Progenitor cell of endocrine pancreas (in vitro differentiated cells): Measurements from ENCODE around the gene GTSE1. TPM values are rescaled to one million over a fixed set of nuclear protein-coding genes. Genes with fewer than 3 reads are reported as not detected.

Source experiments
- DNase-seq: peaks from one replicate; pipeline ENCODE4 v3.0.0; 2021; ENCODE audit warnings: low spot score; ENCODE audit not compliant: unreplicated experiment
- H3K27ac Mint-ChIP-seq: 2 replicates; pipeline ENCODE4 v1.8.0; 2021; ENCODE audit warnings: mild to moderate bottlenecking, moderate library complexity, mixed read lengths
- H3K27me3 Mint-ChIP-seq: 2 replicates; pipeline ENCODE4 v1.8.0; 2021; ENCODE audit warnings: mixed read lengths
- H3K36me3 Mint-ChIP-seq: 2 replicates; pipeline ENCODE4 v1.8.0; 2022; ENCODE audit warnings: mixed read lengths; ENCODE audit not compliant: insufficient read depth
- H3K4me1 Mint-ChIP-seq: 2 replicates; pipeline ENCODE4 v1.8.0; 2021; ENCODE audit warnings: low read depth, mixed read lengths
- H3K4me3 Mint-ChIP-seq: 2 replicates; pipeline ENCODE4 v1.8.0; 2021; ENCODE audit warnings: low read depth, mild to moderate bottlenecking, moderate library complexity, mixed read lengths
- H3K9me3 Mint-ChIP-seq: 2 replicates; pipeline ENCODE4 v1.8.0; 2021; ENCODE audit warnings: low read depth, mixed read lengths
- CTCF ChIP-seq: fragments of 200-600 bp; sonication (generic); IDR thresholded peaks from one replicate; pipeline ENCODE4 v1.5.0; 2021; ENCODE audit warnings: antibody characterized with exemption, mild to moderate bottlenecking; ENCODE audit not compliant: unreplicated experiment
- total RNA-seq: library from RNA; stranded (reverse); gene quantifications from 2 replicates; pipeline ENCODE4 v1.2.1, GENCODE V29; 2021

The GTSE1 gene
- total RNA-seq, 1 donor from 2014 or later: 25.1 TPM

- Mint-ChIP-seq H3K4me3 (no peak overlapping the region), H3K27ac (peak overlapping the region; percentile 46), H3K4me1 (peaks cover 3% of the 10 kb centered on the region), H3K36me3 (peaks cover 11% of the 10 kb centered on the region), H3K27me3 (no peaks in the 10 kb centered on the region), H3K9me3 (no peaks in the 10 kb centered on the region)
- DNase-seq: no peak
- TF ChIP-seq CTCF: no peak
Observed at GRCh38 chr22:46362203-46362933, 65.7 kb downstream of the GTSE1 start.

DNA sequence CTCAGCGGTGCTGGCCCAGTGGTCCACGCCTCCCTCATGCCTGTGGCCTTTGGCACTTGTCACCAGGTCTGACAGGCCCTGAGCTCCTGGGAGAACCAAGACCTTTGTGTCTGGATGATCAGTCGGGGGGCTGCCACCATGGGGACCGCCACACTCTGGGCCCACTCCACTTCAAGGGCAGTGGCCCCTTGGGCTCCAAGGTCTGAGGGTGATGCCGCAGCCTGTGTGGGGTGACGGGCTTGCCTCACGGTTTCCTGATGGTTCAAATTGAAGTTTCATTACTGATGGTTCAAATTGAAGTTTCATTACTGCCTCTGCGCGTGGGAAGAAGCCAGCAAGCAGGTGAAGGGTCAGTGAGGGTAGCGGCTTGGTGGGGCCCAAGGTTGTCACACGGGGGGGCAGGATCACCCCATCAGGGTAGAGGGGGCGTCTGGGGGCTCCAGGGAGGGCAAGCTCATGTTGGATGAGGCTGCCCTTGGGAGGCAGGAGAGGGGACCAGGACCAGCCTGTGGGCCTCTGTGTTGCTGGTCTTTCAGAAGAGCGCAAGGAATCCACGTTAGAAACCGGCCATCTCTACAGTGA is 66.4 kb downstream of the GTSE1 start:
- H3K9me3 Mint-ChIP-seq: no peaks in the 10 kb centered on the region
- TF ChIP-seq CTCF: no peak
- H3K4me3 Mint-ChIP-seq: no peak overlapping the region
- peaks cover 3% of the 10 kb centered on the region for H3K4me1 Mint-ChIP-seq
- no peak overlapping the region for H3K27ac Mint-ChIP-seq
- H3K36me3 Mint-ChIP-seq: peaks cover 11% of the 10 kb centered on the region
- no peaks in the 10 kb centered on the region for H3K27me3 Mint-ChIP-seq
- DNase-seq: no peak

DNA sequence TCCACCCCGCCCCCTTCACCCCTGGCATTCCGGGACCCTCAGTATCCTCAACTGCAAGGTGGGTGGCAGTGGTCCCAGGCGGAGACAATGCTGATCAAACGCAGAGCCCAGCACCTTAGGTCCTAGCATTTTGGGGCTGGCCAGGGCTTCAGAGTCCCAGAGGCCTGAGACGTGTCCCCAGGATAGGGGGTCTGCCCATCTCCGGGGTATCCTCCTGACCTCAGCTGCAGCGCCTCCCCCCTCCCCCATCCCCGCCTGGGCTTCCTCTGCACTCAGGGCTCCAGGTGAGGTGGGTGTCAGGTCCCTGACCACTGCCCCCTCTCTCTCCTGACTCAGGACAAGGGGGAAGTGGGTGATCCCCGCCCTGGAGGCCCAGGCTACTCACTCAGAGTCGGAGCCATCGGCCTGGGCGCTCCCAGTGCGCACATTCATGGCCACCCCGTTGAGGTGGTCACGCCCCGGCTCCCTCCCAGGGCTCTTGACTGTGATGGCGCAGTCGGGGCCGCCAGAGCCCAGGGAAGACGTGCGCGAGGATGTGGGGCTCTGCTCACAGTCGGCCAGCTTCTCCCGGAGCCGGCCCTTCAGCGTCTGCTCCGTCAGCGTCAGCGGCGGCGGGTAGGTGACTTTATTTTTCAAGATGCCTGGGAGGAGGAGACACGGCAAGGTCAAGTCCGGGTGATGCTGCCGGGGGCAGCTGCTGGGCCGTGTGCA is 67.1 kb downstream of the GTSE1 start:
- Mint-ChIP-seq H3K27ac (no peak overlapping the region), H3K4me1 (peaks cover 3% of the 10 kb centered on the region), H3K9me3 (no peaks in the 10 kb centered on the region), H3K27me3 (no peaks in the 10 kb centered on the region), H3K4me3 (no peak overlapping the region), H3K36me3 (peaks cover 10% of the 10 kb centered on the region)
- no peak for DNase-seq
- no peak for TF ChIP-seq CTCF

GRCh38 chr22:46364341-46365165 is 67.9 kb downstream of the GTSE1 start:
- Mint-ChIP-seq H3K27ac (no peak overlapping the region), H3K36me3 (peaks cover 10% of the 10 kb centered on the region), H3K4me3 (no peak overlapping the region), H3K4me1 (peaks cover 3% of the 10 kb centered on the region), H3K27me3 (no peaks in the 10 kb centered on the region), H3K9me3 (no peaks in the 10 kb centered on the region)
- no peak for TF ChIP-seq CTCF
- DNase-seq: no peak

DNA sequence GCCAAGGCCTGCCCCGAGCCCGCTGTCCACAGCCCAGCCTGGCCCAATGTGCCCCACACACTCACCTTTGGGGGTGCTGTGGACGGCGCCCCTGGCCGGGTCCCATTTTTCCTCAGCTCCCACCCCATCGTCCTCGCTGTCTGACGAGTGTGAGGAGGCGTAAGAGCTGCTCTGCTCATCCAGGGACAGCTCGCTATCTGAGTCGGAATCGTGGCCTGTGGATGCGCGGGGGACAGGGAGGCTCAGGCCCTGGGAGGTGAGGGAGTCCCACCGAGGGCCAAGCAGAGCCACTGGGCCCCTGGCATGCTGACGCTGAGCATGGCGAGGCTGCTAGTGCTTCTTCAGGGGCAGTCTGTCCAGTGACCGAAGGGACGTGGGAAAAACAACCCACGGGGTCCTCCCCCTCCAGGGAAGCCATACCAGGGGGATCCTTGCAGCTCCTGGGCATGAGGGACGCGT is 68.5 kb downstream of the GTSE1 start:
- no peak for DNase-seq
- no peak for TF ChIP-seq CTCF
- Mint-ChIP-seq H3K27me3 (no peaks in the 10 kb centered on the region), H3K4me3 (no peak overlapping the region), H3K4me1 (peaks cover 4% of the 10 kb centered on the region), H3K36me3 (peaks cover 10% of the 10 kb centered on the region), H3K27ac (no peak overlapping the region), H3K9me3 (no peaks in the 10 kb centered on the region)
